ENCODE results near the gene STX1A.
A peak's percentile ranks its signal among the peaks of the same experiment; 100 is the strongest.
"Not testable (repeated sequence)": the region's sequence is repeated elsewhere in the genome, so short reads cannot be mapped to it uniquely, and the experiment has no call there.

Gene STX1A

DNA sequence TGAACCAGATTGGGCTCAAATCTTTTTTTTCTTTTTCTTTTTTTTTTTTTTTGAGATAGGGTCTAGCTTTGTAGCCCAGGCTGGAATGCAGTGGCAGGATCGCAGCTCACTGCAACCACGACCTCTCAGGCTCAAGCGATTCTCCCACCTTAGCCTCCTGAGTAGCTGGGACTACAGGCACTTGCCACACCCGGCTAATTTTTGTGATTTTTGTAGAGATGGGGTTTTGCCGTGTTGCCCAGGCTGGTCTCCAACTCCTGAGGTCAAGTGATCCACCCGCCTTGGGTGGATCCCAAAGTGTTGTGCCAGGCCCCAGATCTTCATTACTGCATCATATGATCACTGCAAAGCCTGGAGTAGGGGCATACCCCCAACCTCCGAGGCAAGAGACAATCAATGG, 39.0 kb downstream of the STX1A start:
- DNase-seq, result no peak

DNA sequence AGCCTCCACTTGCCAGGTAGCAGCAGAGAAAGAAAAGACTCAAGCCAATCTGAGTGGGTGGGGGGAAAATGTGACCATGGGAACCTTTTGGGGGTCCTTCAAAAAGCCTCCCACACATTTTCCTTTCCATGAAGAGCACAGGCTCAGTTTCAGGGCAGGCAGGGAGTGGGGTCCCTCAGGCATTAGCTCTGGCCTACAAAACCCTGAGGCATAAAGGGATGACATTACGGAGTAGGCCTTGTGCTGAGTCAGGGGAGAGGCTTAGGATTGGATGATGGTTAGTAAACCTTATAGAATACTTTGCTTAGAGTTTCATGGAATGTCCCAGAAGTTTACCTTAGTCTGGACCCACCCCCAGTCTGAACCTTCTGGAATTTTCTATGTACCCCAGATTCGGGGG, 39.8 kb downstream of the STX1A start:
- no peak for DNase-seq

DNA sequence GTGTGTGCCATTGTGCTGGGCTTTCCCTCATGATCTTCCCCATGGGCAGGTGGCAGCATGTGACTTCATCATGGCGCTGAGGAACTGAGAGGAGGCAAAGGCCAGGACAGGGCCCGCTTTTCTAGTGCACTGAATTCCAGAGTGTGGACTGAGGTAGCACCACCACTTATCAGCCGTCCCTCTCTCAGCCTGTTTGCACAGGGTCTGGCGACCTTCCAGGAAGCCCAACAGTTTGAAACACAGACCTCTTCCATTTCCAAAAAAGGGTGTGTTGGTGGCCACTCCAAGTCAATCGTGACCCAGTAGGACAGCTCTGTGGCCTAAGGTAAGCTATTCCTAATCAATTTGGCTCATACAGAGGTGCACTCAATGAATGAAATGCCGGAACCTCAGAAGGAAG, 40.6 kb downstream of the STX1A start:
- DNase-seq, result no peak

DNA sequence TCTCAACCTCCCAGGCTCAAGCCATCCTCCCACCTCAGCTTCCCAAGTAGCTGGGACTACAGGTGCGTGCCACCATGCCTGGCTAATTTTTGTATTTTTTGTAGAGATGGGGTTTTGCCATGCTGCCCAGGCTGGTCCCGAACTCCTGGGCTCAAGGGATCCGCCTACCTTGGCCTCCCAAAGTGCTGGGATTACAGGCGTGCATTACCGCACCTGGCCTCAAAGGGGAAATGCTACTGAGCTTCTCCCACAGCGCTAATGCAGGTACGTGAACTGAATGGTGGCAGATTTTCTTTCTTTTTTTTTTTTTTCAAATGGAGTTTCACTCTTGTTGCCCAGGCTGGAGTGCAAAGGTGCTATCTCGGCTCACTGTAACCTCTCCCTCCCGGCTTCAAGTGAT, 43.4 kb downstream of the STX1A start:
- not testable (repeated sequence) for DNase-seq

DNA sequence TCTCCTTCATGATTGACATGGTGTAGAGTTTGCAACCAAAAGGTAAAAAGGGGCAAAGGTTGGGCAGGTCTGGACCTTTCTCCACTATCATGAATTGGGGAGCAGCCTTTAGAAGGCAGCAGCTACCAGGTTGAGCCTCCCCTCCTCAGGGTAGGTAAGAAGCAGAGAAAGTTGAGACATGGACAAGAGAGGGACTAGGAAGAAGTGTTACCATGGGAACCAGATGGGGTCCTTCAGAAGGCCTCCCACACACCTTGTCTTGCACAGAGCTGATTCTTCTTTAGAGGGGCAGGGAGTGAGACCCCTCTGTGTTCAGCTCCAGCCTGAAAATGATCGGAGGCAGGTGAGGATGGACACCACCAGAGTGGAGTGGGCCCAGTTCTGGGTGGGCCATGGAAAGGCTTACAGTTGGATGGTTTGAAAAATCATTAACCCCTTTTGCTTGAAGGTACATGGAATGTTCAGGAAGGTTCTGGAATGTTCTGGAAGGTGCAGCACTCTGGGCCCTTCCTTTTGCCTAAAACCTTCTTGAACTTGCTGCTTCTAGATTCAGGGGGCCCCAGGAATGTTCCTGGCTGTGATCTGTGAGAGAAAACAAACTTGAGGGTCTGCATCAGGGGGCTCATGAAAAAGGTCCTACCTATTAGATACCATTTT, 44.9 kb downstream of the STX1A start:
- DNase-seq, result no peak

DNA sequence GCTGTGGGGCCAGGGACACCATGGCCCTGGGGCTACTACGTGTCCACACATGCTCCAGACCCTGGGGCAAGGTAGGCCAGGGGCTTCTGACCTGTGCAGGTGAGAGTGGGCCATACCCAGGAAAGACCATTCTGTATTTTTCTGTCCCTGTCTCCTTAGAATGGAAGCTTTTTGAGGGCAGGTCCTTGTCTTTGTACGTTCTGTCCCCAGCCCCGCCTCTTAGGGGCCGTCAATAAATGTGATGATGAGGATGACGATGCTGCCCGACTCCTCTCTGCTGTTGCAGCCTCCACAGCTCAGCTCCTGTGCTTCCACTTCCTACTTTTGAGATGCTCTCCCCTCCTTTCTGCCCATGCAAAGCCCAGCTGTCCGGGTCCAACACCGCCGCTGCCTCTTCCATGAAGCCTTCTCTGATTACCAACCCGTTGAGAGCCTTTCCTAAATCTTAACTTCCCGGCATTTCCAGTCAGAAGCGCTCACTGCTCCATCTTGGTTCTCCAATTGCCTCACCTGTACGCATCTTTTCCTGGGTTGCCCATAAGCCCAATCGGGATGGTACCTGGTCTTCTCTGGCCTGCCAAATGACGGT, 47.5 kb downstream of the STX1A start:
- no peak for DNase-seq

DNA sequence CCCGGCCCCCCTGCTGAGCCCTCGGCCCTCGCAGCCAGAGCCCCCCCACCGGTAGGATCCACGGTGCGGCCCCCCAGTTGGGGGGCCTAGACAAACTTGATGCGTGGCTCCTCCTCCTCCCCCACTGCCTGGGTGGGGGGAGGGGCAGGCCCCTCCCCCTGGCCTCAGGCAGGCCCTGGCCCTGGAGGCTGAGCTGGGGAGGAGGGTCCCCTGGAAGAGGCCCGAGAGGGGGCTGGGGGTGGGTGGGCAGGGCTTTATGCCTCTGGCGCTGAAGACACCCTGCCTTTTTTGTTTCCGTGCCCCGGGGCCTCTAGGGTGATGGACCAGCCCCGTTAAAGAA, 48.2 kb downstream of the STX1A start:
- DNase-seq, result no peak

DNA sequence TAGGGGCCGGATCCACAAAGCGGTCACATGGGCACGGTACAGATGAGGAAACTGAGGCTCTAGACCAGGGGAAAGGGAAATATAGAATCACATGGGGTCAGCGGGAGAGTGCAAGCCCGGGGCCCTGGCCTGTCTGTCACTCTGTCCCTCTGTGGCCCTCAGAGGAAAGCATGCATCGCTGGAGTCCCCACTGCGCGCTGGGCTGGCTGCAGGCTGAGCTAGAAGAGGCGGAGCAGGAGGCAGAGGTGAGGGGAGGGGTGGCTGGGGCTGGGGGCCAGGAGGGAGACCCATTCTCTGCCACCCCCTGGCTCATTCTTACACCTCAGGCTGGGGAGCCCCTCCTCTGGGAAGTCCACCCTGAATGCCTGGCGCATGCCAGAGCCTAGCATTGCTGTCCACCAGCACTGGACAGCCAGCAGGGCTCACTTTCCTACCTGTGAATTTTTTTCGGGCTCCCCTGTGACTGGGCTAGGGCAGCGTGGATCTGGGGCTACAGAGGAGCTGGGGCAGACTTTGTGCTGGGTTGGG, 49.5 kb downstream of the STX1A start:
- no peak for DNase-seq

DNA sequence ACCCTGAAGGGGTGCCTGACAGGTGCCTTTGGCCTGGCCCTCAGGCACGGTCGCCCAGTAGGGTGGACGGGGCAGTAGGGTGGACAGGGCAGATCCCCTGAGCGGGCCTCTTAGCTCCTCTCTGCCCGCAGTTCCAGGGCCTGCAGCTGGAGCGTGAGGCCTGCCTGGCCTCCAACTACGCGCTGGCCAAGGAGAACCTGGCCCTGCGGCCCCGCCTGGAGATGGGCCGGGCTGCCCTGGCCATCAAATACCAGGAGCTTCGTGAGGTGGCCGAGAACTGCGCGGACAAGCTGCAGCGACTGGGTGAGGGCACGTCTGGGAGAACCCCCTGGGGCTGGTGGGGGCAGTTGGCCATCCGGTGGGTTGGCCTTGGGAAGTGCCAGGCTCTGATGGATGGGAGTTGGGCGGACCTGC, 50.2 kb downstream of the STX1A start:
- no peak for DNase-seq

DNA sequence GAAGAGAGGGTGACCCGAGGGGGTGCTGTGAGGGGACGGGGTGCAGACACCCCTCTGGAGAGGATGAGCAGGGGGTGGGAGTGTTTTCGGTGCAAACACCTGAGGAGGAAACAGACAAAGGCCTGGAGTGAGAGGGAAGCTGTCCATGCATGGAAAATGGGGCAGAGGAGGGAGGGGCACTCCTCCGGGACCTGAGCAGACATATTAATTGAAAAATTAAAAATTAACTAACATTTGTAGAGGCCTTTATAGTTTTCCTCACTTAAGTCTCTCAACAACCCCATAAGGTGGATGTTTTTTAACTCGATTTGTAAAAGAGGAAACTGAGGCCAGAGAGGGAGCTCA, 50.6 kb downstream of the STX1A start:
- DNase-seq, result no peak

DNA sequence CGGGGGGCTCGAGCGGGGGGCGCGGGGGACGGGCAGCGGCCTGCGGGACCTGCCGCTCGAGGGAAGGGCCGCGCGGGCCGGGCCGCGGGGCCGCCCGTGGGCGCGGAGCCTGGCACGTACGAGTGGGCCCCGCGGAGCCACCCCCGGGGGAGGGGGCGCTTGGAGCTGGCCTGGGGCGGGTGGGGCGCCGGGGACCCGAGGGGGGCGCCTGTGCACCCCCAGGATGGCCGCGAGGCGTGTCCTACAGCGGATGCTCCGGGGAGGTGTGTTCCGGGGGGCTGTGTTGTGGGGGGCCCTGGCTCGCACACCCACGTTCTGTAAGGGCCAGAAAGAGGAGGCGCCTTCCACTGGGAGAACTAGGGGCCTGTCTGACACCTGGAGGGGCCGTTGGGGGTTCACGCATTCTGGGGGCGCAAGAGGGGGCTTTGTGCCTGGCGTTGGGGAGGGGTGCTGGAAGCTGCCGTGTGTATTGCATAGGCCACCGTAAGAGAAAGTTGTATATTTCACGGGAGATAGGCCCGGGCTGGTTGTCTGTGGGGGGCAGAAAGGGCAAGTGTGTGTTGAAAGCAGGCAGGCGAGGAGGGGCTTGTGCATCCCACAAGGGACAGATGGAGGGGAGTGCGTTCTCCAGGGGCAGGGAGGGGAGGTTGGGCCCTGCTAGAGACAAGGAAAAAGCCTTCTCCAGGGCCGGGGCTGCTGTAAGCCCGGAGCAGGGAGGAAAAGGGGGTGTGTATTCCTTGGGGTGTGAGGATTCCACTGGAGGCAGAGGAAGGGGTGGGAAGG, 51.2 kb downstream of the STX1A start:
- DNase-seq, result no peak

DNA sequence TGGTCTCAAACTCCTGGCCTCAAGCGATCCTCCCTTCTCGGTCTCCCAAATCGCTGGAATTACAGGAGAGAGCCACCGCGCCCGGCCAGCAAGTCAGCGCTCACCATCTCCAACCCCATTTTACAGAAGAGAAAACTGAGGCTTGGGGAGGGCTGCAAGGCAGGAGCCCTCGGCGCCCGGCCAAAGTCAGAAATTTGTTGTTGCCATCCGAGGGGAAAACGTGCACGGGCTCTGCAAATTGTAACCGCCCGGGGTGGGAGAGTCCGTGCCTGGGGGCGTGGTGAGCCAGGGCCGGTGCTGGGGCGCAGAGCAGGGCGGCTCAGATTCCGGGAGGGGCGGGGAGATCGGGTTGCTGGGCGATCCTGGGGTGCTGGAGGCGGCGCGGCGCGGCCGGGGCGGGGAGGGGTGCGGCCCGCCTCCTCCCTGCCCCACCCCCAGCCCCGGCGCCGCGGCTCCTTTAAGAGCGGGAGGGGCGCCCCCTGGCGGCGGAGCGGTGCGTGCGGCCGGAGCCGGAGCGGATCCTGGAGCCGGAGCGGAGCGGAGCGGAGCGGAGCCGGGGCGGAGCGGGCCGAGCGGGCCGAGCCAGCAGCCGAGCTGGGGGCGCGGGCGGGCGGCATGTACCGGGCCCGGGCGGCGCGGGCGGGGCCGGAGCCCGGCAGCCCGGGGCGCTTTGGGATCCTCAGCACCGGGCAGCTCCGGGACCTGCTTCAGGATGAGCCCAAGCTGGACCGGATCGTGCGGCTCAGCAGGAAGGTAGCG, 51.9 kb downstream of the STX1A start, which contains the start of gene VPS37D:
TSS of gene VPS37D (plus strand) at position 488 of the 759 bp plus-strand sequence. CDS start at position 616, 128 bp downstream.
- DNase-seq, result peak; percentile 91

DNA sequence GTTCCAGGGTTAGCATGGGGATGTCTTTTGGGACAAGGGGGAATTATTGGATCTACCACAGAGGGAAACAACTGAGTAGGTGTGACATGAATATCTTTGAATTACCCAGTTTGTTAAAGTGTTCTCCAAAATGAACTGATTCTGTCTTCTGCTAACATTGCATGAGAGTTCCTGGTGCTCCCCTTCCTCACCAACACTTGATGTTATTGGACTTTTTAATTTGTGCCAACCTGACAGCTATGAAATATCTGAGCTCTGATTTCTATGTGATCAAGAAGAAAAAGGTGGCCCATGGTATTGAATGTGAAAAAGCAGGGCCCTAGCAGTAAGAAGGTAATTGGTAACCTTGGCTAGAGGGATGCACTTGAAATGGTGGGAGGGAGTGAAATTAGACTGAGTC, 56.4 kb downstream of the STX1A start:
- no peak for DNase-seq

DNA sequence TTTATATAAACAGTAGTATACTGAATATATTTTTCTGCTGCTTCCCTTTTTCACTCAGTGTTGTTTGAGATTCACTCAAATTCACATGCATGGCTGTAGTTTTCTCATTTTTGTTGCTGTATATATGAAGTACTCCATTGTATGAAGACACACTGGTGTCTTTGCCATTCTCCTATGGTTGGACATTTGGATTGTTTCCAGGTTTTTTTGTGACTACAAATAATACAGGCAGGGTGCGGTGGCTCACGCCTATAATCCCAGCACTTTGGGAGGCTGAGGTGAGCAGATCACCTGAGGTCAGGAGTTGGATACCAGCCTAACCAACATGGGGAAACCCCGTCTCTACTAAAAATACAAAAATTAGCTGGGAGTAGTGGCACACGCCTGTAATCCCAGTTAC, 58.9 kb downstream of the STX1A start:
- not testable (repeated sequence) for DNase-seq

DNA sequence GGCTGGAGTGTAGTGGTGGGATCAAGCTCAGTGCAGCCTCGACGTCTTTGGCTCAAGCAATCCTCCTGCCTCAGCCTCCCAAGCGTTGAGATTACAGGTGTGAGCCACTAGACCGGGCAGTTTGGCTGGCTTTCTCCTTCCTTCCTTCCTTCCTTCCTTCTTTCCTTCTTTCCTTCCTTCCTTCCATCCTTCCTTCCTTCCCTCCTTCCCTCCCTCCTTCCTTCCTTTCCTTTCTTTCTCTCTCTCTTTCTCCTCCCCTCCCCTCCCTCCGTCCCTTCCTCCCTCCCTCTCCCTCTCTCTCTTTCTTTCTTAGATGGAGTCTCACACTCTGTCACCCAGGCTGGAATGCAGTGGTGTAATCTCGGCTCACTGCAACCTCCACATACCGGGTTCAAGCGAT, 59.5 kb downstream of the STX1A start:
- DNase-seq, result no peak

DNA sequence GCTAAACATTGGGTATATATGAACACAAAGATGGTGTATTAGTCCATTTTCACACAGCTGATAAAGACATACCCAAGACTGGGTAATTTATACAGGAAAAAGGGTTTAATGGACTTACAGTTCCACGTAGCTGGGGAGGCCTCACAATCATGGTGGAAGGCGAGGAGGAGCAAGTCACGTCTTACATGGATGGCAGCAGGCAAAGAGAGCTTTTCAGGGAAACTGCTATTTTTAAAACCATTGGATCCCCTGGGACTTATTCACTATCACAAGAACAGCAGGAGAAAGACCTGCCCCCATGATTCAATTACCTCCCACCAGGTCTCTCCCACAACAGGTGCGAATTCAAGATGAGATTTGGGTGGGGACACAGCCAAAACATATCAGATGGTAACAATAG, 64.2 kb downstream of the STX1A start:
- DNase-seq, result not testable (repeated sequence)

DNA sequence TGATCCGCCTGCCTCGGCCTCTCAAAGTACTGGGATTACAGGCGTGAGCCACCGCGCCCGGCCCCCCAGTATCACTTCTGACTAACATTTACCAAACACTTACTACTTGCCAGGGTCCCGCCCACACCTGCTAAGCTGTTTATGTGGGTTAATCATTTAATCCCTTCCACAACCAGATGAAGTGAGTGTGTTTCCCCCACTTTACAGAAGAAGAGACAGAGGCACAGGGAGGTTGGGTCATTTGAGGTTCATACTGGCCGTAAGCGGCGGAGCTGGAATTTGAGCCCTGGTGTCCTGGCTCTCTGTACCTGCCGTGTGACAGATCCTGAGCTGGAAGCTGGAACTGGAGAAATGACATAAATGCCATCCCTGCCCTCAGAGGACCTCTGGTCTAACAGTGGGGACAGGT, 66.9 kb downstream of the STX1A start:
- DNase-seq, result no peak

DNA sequence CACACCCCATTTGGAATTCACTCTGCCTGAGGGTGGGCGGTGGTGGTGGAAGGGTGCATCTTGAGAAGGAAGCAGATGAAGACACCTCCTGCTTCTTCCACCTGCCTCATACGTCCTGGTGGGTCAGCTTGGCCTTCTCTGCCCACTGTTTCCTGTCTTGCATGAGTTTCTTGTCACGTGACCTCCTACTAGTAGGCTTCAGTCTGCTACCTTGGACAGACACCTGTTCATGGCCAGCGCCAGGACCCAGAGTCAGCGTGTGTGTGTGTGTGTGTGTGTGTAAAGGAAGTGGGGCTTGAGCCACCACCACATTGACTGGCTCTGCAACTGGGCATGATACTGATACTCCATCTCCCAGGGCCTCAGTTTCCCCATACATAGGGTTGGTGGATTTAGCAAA, 68.9 kb downstream of the STX1A start:
- DNase-seq, result no peak

DNA sequence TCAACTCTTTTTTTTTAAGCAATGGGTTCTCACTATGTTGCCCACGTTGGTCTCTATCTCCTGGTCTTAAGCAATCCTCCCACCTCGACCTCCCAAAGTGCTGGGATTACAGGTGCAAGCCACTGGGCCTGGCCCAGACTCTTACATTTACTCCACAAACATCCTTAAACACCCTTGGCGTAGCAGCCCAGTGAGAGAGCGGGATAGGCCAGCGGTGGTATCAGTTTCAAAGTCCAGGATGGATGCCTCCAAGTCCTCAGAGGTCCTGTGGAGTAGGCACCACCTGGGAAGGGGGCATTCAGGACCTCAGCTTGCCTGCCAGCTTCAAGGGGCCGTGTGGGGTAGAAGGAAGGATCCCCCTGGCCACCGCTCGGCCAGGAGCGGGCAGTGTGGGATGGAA, 69.9 kb downstream of the STX1A start:
- no peak for DNase-seq
